GM12878 (cell line): ENCODE results near the gene MYO18B. TPM values are rescaled to one million over a fixed set of nuclear protein-coding genes. Genes with fewer than 3 reads are reported as not detected.

Experiments used
- ATAC-seq: fragments of 200-7000 bp; cut with Tn5 transposase; 3 replicates; pipeline ENCODE4 v1.9.1; 2020; ENCODE audit warnings: mild to moderate bottlenecking, moderate library complexity
- BruUV-seq: library from RNA; stranded (reverse); fragments of 400-500 nt; replicated peaks from 2 replicates; lab custom pipeline; 2021; lab: Mats Ljungman, UMichigan
- CTCF ChIA-PET: fragments of 300-600 bp; sonication (Branson Sonifier 250); formaldehyde crosslinking; extraction: SDS; loops from one replicate; lab custom pipeline; 2021; ENCODE audit warnings: inconsistent platforms; lab: Yijun Ruan, JAX
- POLR2A ChIA-PET: fragments of 350-600 bp; formaldehyde crosslinking; extraction: SDS; loops from one replicate; lab custom pipeline; 2021; ENCODE audit warnings: inconsistent platforms; lab: Charles Lee
- RAD21 ChIA-PET: fragments of 300-600 bp; sonication (Branson Sonifier 250); formaldehyde crosslinking; loops from one replicate; lab custom pipeline; 2023; ENCODE audit warnings: antibody characterized with exemption; ENCODE audit not compliant: unreplicated experiment; lab: Charles Lee
- SMC1A ChIA-PET: fragments of 300-600 bp; sonication (Branson Sonifier 250); formaldehyde crosslinking; loops from one replicate; lab custom pipeline; 2023; ENCODE audit not compliant: unreplicated experiment, uncharacterized antibody; lab: Charles Lee
- DNase-seq: peaks from one replicate; pipeline ENCODE4 v3.0.0-alpha.2; 2011; ENCODE audit warnings: low read depth, low spot score
- FAIRE-seq: peaks from 3 replicates; lab custom pipeline; 2011; peaks lifted over from hg19 to GRCh38; lab: Jason Lieb, UNC
- H2AFZ ChIP-seq: 2 replicates; pipeline ENCODE4 v1.6.0; 2011; ENCODE audit warnings: low read depth, low read length, control low read depth; ENCODE audit not compliant: control insufficient read depth
- H3K27ac ChIP-seq: 2 replicates; pipeline ENCODE4 v1.5.1; 2011; ENCODE audit warnings: control low read depth; ENCODE audit not compliant: control insufficient read depth, insufficient read depth
- H3K27me3 ChIP-seq, 2 experiments: replicated peaks in 1 of 2; 2 replicates each; pipeline versions ENCODE4 v1.6.0 to v1.6.1; 2011; ENCODE audit warnings: low read length in 1 of 2; ENCODE audit not compliant: control insufficient read depth in 2 of 2, insufficient read depth in 2 of 2
- H3K36me3 ChIP-seq, 2 experiments: 2 replicates each; pipeline ENCODE4 v1.5.1; 2011; ENCODE audit warnings: low read length in 1 of 2; ENCODE audit not compliant: control insufficient read depth in 2 of 2, insufficient read depth in 2 of 2
- H3K4me1 ChIP-seq: 2 replicates; pipeline ENCODE4 v1.6.1; 2011; ENCODE audit warnings: mild to moderate bottlenecking, low read length, moderate library complexity, mixed read lengths; ENCODE audit not compliant: control insufficient read depth, insufficient read depth
- H3K4me2 ChIP-seq: 2 replicates; pipeline ENCODE4 v1.6.0; 2011; ENCODE audit warnings: control low read depth; ENCODE audit not compliant: control insufficient read depth, insufficient read depth
- H3K4me3 ChIP-seq: fragments of 200-600 bp; sonication (generic); 2 replicates; pipeline ENCODE4 v1.5.1; 2016
- H3K79me2 ChIP-seq: 2 replicates; pipeline ENCODE4 v1.6.0; 2011; ENCODE audit warnings: low read length; ENCODE audit not compliant: control insufficient read depth, insufficient read depth
- H3K9ac ChIP-seq: 2 replicates; pipeline ENCODE4 v1.8.0; 2011; ENCODE audit warnings: low read length, control low read depth, mixed read lengths; ENCODE audit not compliant: control insufficient read depth, insufficient read depth
- H3K9me3 ChIP-seq: replicated peaks from 3 replicates; pipeline ENCODE4 v1.5.1; 2011; ENCODE audit warnings: mild to moderate bottlenecking, low read length; ENCODE audit not compliant: control insufficient read depth, insufficient read depth
- H4K20me1 ChIP-seq: 2 replicates; pipeline ENCODE4 v1.6.0; 2011; ENCODE audit not compliant: control insufficient read depth, insufficient read depth
- BCL3 ChIP-seq: IDR thresholded peaks from 2 replicates; pipeline ENCODE4 v1.6.1; 2011; ENCODE audit warnings: borderline replicate concordance, low read depth, mild to moderate bottlenecking, moderate library complexity, low read length; ENCODE audit not compliant: insufficient read depth, poor library complexity, severe bottlenecking
- EZH2 ChIP-seq: IDR thresholded peaks from 2 replicates; pipeline ENCODE4 v1.6.1; 2012; ENCODE audit warnings: low read depth, mild to moderate bottlenecking, control low read depth, inconsistent platforms, low read length, borderline replicate concordance; ENCODE audit not compliant: control insufficient read depth
- IKZF2 ChIP-seq, 2 experiments: fragments of 450-650 bp; IDR thresholded peaks; 2 replicates each; pipeline ENCODE4 v1.6.1; 2017; ENCODE audit warnings: mild to moderate bottlenecking in 2 of 2, moderate library complexity in 2 of 2
- JUND ChIP-seq: IDR thresholded peaks from 2 replicates; pipeline ENCODE4 v1.6.1; 2012; ENCODE audit warnings: low read depth, mild to moderate bottlenecking, low read length, improper control_type of control experiment, moderate library complexity
- MEF2B ChIP-seq: fragments of 450-650 bp; IDR thresholded peaks from 2 replicates; pipeline ENCODE4 v1.6.1; 2018; ENCODE audit warnings: mild to moderate bottlenecking, moderate library complexity; ENCODE audit not compliant: partially characterized antibody, poor library complexity, severe bottlenecking
- MXI1 ChIP-seq: fragments of 150-350 bp; IDR thresholded peaks from 2 replicates; pipeline ENCODE4 v1.6.1; 2011; ENCODE audit warnings: low read depth, mild to moderate bottlenecking, inconsistent platforms, low read length, improper control_type of control experiment
- STAT3 ChIP-seq: IDR thresholded peaks from 2 replicates; pipeline ENCODE4 v1.6.1; 2011; ENCODE audit warnings: low read depth, low read length, improper control_type of control experiment
- ZNF207 ChIP-seq: fragments of 450-650 bp; IDR thresholded peaks from 2 replicates; pipeline ENCODE4 v1.6.1; 2014; ENCODE audit warnings: antibody characterized with exemption, mild to moderate bottlenecking, borderline replicate concordance
- WGBS: methylation state at CpG from one replicate; pipeline ENCODE4 v1.1.6; 2016; ENCODE audit warnings: low lambda C conversion rate; ENCODE audit not compliant: insufficient replicate concordance, insufficient coverage; ENCODE audit errors: missing lambda C conversion rate; 5-methylcytosine and 5-hydroxymethylcytosine counted together
- in situ Hi-C: fragments of 300-500 bp; cut with MboI; formaldehyde crosslinking; loops from 9 replicates; pipeline ENCODE4 v1.14.3; 2018; ENCODE audit warnings: mixed read lengths
- intact Hi-C: fragments of 100-400 bp; cut with micrococcal nuclease; formaldehyde crosslinking; loops from one replicate; pipeline ENCODE4 v1.14.2; 2022; ENCODE audit not compliant: unreplicated experiment
- polyA plus RNA-seq, 11 experiments: library from polyadenylated mRNA; depleted of rRNA in 4 of 11; unstranded in 6 of 11; stranded (reverse) in 5 of 11; fragments of >200 nt; fragmentation: Nextera tagmentation in 4 of 11; fragmentation: Illumina TruSeq in 1 of 11; extraction: Ambion mirVana in 4 of 11; extraction: Trizol in 1 of 11; gene quantifications; 1 replicate in 1 of 11; 2 replicates in 10 of 11; pipeline versions ENCODE4 v1.2.1 to v1.2.3, GENCODE V29; 2011 to 2016; ENCODE audit warnings: inconsistent platforms in 2 of 11, missing spikeins in 2 of 11, low read depth in 1 of 11
- total RNA-seq, 4 experiments: library from RNA; depleted of rRNA in 3 of 4; stranded (reverse); fragments of >200 nt in 3 of 4; fragmentation: Illumina TruSeq in 1 of 4; extraction: Trizol in 1 of 4; gene quantifications; 2 replicates each; pipeline versions ENCODE4 v1.2.1 to v1.2.3, GENCODE V29; 2013 to 2021
- TF ChIP-seq, protein P1 (sequence below): fragments of 450-650 bp; IDR thresholded peaks from 2 replicates; pipeline ENCODE4 v1.6.1; 2017; ENCODE audit warnings: antibody characterized with exemption, mild to moderate bottlenecking, moderate library complexity

Gene MYO18B
- total and polyA plus RNA-seq, 10 of the 15 experiments (the other 5 are each of a cell fraction or from before 2014, with no cell fraction given): 0.05 to 2.1 (median 0.51) TPM; not detected in 1

DNA sequence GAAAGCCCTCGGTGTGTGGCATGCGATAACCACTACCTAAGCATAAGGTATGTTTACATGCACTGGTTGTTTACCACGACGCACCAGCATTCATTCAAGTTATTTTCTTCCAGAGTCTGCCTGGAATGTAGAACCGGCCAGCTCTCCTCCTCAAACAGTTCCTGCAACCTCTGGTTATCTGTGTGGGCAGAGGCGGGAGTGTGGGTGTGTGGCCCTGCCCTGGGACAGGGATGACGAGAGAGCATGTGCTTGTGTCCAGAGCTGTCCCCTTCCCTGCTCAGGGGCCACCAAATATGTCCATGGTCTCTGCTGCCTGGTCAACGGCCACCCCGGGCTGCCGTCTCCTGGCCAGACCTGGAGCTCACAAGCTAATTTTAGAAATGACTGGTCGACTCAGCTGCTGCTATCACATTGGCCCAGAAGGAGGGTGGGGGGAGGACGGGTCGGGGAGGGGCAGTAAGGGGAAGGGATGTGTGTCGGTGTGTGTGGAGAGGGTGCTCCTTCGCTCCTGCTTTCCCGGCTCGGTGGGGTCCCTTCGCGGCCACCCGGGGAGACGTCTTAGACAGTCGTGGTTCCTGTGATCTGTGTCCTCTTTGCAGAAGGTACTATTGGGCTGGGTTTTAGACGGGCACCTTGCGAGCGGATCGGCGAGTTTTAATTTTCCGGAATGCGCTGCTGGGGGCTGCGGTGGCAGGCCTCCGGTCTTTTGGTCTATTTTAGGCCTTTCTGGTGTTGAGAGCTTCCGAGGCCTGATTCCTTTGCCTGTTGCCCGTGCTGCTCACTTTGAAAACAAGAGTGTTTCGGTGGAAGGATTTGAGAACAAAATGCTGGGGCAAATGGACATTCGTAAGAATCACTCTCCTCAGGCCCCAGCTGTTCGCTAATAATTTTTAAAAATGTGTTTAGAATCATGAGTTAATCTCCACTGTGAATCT, at the start of gene MYO18B (continued):
- TF ChIP-seq IKZF2 (IDR thresholded peaks at IDR 0.05) (no peak), ZNF207 (no peak)
- TF ChIP-seq, protein P1, sequence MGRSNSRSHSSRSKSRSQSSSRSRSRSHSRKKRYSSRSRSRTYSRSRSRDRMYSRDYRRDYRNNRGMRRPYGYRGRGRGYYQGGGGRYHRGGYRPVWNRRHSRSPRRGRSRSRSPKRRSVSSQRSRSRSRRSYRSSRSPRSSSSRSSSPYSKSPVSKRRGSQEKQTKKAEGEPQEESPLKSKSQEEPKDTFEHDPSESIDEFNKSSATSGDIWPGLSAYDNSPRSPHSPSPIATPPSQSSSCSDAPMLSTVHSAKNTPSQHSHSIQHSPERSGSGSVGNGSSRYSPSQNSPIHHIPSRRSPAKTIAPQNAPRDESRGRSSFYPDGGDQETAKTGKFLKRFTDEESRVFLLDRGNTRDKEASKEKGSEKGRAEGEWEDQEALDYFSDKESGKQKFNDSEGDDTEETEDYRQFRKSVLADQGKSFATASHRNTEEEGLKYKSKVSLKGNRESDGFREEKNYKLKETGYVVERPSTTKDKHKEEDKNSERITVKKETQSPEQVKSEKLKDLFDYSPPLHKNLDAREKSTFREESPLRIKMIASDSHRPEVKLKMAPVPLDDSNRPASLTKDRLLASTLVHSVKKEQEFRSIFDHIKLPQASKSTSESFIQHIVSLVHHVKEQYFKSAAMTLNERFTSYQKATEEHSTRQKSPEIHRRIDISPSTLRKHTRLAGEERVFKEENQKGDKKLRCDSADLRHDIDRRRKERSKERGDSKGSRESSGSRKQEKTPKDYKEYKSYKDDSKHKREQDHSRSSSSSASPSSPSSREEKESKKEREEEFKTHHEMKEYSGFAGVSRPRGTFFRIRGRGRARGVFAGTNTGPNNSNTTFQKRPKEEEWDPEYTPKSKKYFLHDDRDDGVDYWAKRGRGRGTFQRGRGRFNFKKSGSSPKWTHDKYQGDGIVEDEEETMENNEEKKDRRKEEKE: no peak

GRCh38 chr22:25692397-25693267, 49.4 kb upstream of the MYO18B start:
- WGBS: 97% methylated on average over 15 of the region's 15 CpGs
- TF ChIP-seq BCL3 (no peak), EZH2 (no peak), STAT3 (no peak), IKZF2 (IDR thresholded peaks at IDR 0.05) (no peak), JUND (no peak), MEF2B (no peak), MXI1 (no peak)
- TF ChIP-seq, protein P1: no peak

More at GRCh38 chr22:25692397-25693267, 49.4 kb upstream of the MYO18B start:
- no peak overlapping the region for H3K4me3 ChIP-seq
- ATAC-seq (no peak), FAIRE-seq (no peak), DNase-seq (no peak)
- H3K27me3 ChIP-seq: no peaks in the 10 kb centered on the region
- H4K20me1 ChIP-seq: no peaks in the 10 kb centered on the region
- H3K9me3 ChIP-seq: no peaks in the 10 kb centered on the region
- intact Hi-C loops (no loop called here), in situ Hi-C loops (no loop called here)
- H3K79me2 ChIP-seq: no peaks in the 10 kb centered on the region
- no peaks in the 10 kb centered on the region for H3K4me1 ChIP-seq
- no peak overlapping the region for H3K4me2 ChIP-seq
- H2AFZ ChIP-seq: no peak overlapping the region
- SMC1A ChIA-PET: interaction anchor here (0.6 to 3.0 kb wide), 7 partner anchors 13 to 148 kb away, joined by 3 to 9 read pairs (median 3); no protein-coding TSS in a partner anchor
- RAD21 ChIA-PET: interaction anchor here (1.5 kb wide), 1 partner anchor 148 kb away, joined by 3 read pairs; no protein-coding TSS in a partner anchor
- CTCF ChIA-PET: interaction anchor here (0.6 to 1.3 kb wide), 7 partner anchors 10 to 229 kb away, joined by 3 to 6 read pairs (median 4); no protein-coding TSS in a partner anchor
- POLR2A ChIA-PET: interaction anchor here (0.5 to 0.8 kb wide), 2 partner anchors 37 to 43 kb away, joined by 3 to 5 read pairs; no protein-coding TSS in a partner anchor
- H3K27ac ChIP-seq: no peak overlapping the region
- BruUV-seq: no TSS peak
- H3K9ac ChIP-seq: no peak overlapping the region
- H3K36me3 ChIP-seq: peaks cover 6 to 27% of the 10 kb centered on the region in 2 experiments; a peak in 3 of 4 replicates
